B cell (primary cell): Measurements from ENCODE around the gene MUC13. TPM values are rescaled to one million over a fixed set of nuclear protein-coding genes. Genes with fewer than 3 reads are reported as not detected.

ENCODE experiments used
- ATAC-seq: fragments of 200-7000 bp; cut with Tn5 transposase; one replicate; pipeline ENCODE4 v1.10.0; 2021; ENCODE audit warnings: low read depth, mild to moderate bottlenecking, moderate number of reproducible peaks, moderate library complexity
- CTCF ChIA-PET: fragments of 350-600 bp; sonication (Branson Sonifier 250); formaldehyde crosslinking; loops from one replicate; lab custom pipeline; 2021; ENCODE audit warnings: antibody characterized with exemption, inconsistent platforms; lab: Charles Lee
- POLR2A ChIA-PET: fragments of 350-600 bp; sonication (Branson Sonifier 250); formaldehyde crosslinking; loops from one replicate; lab custom pipeline; 2021; ENCODE audit warnings: antibody characterized with exemption; lab: Charles Lee
- DNase-seq: peaks from one replicate; pipeline ENCODE4 v3.0.0; 2013
- H2AFZ ChIP-seq: 2 replicates; pipeline ENCODE4 v1.6.1; 2012; ENCODE audit warnings: mild to moderate bottlenecking, low read depth, low read length; ENCODE audit not compliant: insufficient read depth, poor library complexity, severe bottlenecking
- H3K27ac ChIP-seq, 2 donors: 1 replicate in 1 of 2; 2 replicates in 1 of 2; pipeline ENCODE4 v1.5.1; 2012 to 2013; ENCODE audit warnings: low read length in 2 of 2, mild to moderate bottlenecking in 2 of 2, moderate library complexity in 1 of 2
- H3K27me3 ChIP-seq, 4 experiments: fragments of 200-600 bp in 1 of 4; sonication (generic) in 1 of 4; replicated peaks in 1 of 4; 1 replicate in 2 of 4; 2 replicates in 2 of 4; pipeline versions ENCODE4 v1.6.1 to v1.7.0; 2013 to 2016; ENCODE audit warnings: low read length in 3 of 4, mild to moderate bottlenecking in 2 of 4, mixed read lengths in 1 of 4, moderate library complexity in 1 of 4; ENCODE audit not compliant: insufficient read depth in 4 of 4, control insufficient read depth in 3 of 4; ENCODE audit errors: control extremely low read depth in 1 of 4
- H3K36me3 ChIP-seq, 2 experiments: replicated peaks in 1 of 2; 1 replicate in 1 of 2; 2 replicates in 1 of 2; pipeline versions ENCODE4 v1.6.1 to v1.7.1; 2013; ENCODE audit warnings: low read length in 1 of 2; ENCODE audit not compliant: insufficient read depth in 2 of 2, control insufficient read depth in 1 of 2; ENCODE audit errors: control extremely low read depth in 1 of 2, extremely low read depth in 1 of 2
- H3K4me1 ChIP-seq, 2 donors: fragments of 200-600 bp in 1 of 2; sonication (generic) in 1 of 2; 1 replicate in 1 of 2; 2 replicates in 1 of 2; pipeline versions ENCODE4 v1.5.1 to v1.6.1; 2013 to 2017; ENCODE audit warnings: low read length in 2 of 2; ENCODE audit not compliant: control insufficient read depth in 2 of 2, insufficient read depth in 2 of 2
- H3K4me2 ChIP-seq: replicated peaks from 2 replicates; pipeline ENCODE3; 2012; ENCODE audit warnings: mild to moderate bottlenecking, low read depth, low read length; ENCODE audit not compliant: poor library complexity, severe bottlenecking
- H3K4me3 ChIP-seq, 5 experiments: fragments of 200-600 bp in 1 of 5; sonication (generic) in 1 of 5; 1 replicate in 3 of 5; 2 replicates in 2 of 5; pipeline versions ENCODE4 v1.5.1 to v1.7.0; 2011 to 2016; ENCODE audit warnings: low read length in 4 of 5, mild to moderate bottlenecking in 4 of 5, low read depth in 2 of 5, control low read depth in 1 of 5, moderate library complexity in 1 of 5; ENCODE audit not compliant: insufficient read depth in 1 of 5; ENCODE audit errors: control extremely low read depth in 1 of 5, extremely low read depth in 1 of 5
- H3K79me2 ChIP-seq: fragments of 200-600 bp; sonication (generic); one replicate; pipeline ENCODE4 v1.6.0; 2016; ENCODE audit warnings: low read length; ENCODE audit not compliant: control insufficient read depth, insufficient read depth
- H3K9ac ChIP-seq: fragments of 200-600 bp; sonication (generic); 2 replicates; pipeline ENCODE4 v1.6.1; 2017; ENCODE audit warnings: mild to moderate bottlenecking, low read length, moderate library complexity
- H3K9me3 ChIP-seq, 3 donors: one replicate each; pipeline versions ENCODE4 v1.6.1 to v1.7.1; 2013; ENCODE audit warnings: low read length in 2 of 3; ENCODE audit not compliant: control insufficient read depth in 2 of 3, insufficient read depth in 1 of 3; ENCODE audit errors: control extremely low read depth in 1 of 3
- H4K20me1 ChIP-seq: 2 replicates; pipeline ENCODE4 v1.6.0; 2012; ENCODE audit warnings: mild to moderate bottlenecking, low read length; ENCODE audit not compliant: insufficient read depth, control insufficient read depth, poor library complexity, severe bottlenecking
- H3K27ac Mint-ChIP-seq: one replicate; pipeline ENCODE4 v1.8.0; 2021; ENCODE audit warnings: mixed read lengths
- H3K27me3 Mint-ChIP-seq: one replicate; pipeline ENCODE4 v1.8.0; 2021; ENCODE audit warnings: mixed read lengths
- H3K4me1 Mint-ChIP-seq: one replicate; pipeline ENCODE4 v1.8.0; 2021; ENCODE audit warnings: mixed read lengths
- H3K4me3 Mint-ChIP-seq: one replicate; pipeline ENCODE4 v1.8.0; 2021; ENCODE audit warnings: mixed read lengths
- H3K9me3 Mint-ChIP-seq: one replicate; pipeline ENCODE4 v1.8.0; 2022; ENCODE audit warnings: mixed read lengths; ENCODE audit not compliant: insufficient read depth
- EZH2 ChIP-seq: IDR thresholded peaks from 2 replicates; pipeline ENCODE4 v1.6.1; 2012; ENCODE audit warnings: borderline replicate concordance, low read depth, mild to moderate bottlenecking, moderate library complexity, low read length; ENCODE audit not compliant: insufficient read depth, poor library complexity, severe bottlenecking
- WGBS: methylation state at CpG from one replicate; pipeline ENCODE4 v1.1.5; 2013; ENCODE audit warnings: missing lambda C conversion rate; ENCODE audit not compliant: insufficient coverage; 5-methylcytosine and 5-hydroxymethylcytosine counted together
- intact Hi-C: fragments of 100-400 bp; cut with micrococcal nuclease; formaldehyde crosslinking; loops from one replicate; pipeline ENCODE4 v1.10.0; 2022
- polyA plus RNA-seq: library from polyadenylated mRNA; depleted of rRNA; stranded (reverse); fragments of >200 nt; gene quantifications from 2 replicates; pipeline ENCODE4 v1.2.3, GENCODE V29; 2012
- total RNA-seq, 2 donors: library from RNA; stranded (reverse); fragments of 120-200 nt in 1 of 2; gene quantifications; 1 replicate in 1 of 2; 2 replicates in 1 of 2; pipeline versions ENCODE4 v1.2.3 to v1.2.4, GENCODE V29; 2013 to 2022
- TF ChIP-seq, protein P1 (sequence below): fragments of 200-600 bp; IDR thresholded peaks from one replicate; pipeline ENCODE4 v1.8.0; 2022; ENCODE audit warnings: antibody characterized with exemption, mild to moderate bottlenecking

MUC13 gene
- total and polyA plus RNA-seq, 2 donors (not counting 1 experiment from before 2014, with no cell fraction given) = not detected

DNA sequence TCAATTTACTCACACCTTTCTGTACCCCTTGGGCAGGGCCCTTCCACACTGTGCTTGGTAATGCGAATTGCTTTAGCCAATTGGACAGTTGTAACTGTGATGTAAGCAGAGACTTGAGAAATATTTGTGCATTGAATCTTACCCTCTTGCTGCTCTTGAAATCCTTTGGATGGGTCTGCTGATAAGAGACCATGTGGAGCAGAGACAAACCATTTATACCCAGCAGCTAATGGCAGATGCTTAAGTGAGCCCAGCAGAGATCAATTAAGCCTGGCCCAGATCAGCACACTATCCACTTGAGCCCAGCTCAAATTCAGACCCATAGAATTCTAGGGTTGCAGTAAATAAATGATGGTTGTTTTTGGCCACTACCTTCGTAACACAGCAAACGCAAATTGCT, 19.3 kb downstream of the MUC13 start:
- peaks cover 0 to 9% (median 1%) of the 10 kb centered on the region in 4 experiments for H3K27me3 ChIP-seq
- H3K9ac ChIP-seq = no peak overlapping the region
- no peaks in the 10 kb centered on the region for H3K36me3 ChIP-seq
- no peaks in the 10 kb centered on the region for H3K4me1 ChIP-seq
- H3K27me3 Mint-ChIP-seq = peaks cover 28% of the 10 kb centered on the region
- no peak overlapping the region for H3K27ac Mint-ChIP-seq
- no peak overlapping the region for H3K4me2 ChIP-seq
- no peak for DNase-seq
- H3K79me2 ChIP-seq = no peaks in the 10 kb centered on the region
- intact Hi-C loops = no loop called here
- no peak overlapping the region for H2AFZ ChIP-seq
- ChIA-PET POLR2A (no interaction called here), CTCF (no interaction called here)
- no peak for ATAC-seq
- no peaks in the 10 kb centered on the region for H3K4me1 Mint-ChIP-seq
- H3K9me3 ChIP-seq = no peaks in the 10 kb centered on the region
- no peak overlapping the region for H3K27ac ChIP-seq
- no CpG with 5 or more reads among the region's 3 CpGs for WGBS
- no peak overlapping the region for H3K4me3 ChIP-seq
- TF ChIP-seq, protein P1, sequence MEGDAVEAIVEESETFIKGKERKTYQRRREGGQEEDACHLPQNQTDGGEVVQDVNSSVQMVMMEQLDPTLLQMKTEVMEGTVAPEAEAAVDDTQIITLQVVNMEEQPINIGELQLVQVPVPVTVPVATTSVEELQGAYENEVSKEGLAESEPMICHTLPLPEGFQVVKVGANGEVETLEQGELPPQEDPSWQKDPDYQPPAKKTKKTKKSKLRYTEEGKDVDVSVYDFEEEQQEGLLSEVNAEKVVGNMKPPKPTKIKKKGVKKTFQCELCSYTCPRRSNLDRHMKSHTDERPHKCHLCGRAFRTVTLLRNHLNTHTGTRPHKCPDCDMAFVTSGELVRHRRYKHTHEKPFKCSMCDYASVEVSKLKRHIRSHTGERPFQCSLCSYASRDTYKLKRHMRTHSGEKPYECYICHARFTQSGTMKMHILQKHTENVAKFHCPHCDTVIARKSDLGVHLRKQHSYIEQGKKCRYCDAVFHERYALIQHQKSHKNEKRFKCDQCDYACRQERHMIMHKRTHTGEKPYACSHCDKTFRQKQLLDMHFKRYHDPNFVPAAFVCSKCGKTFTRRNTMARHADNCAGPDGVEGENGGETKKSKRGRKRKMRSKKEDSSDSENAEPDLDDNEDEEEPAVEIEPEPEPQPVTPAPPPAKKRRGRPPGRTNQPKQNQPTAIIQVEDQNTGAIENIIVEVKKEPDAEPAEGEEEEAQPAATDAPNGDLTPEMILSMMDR = no peak
- TF ChIP-seq EZH2 = no peak
- no peaks in the 10 kb centered on the region for H3K9me3 Mint-ChIP-seq
- no peak overlapping the region for H3K4me3 Mint-ChIP-seq
- no peaks in the 10 kb centered on the region for H4K20me1 ChIP-seq

DNA sequence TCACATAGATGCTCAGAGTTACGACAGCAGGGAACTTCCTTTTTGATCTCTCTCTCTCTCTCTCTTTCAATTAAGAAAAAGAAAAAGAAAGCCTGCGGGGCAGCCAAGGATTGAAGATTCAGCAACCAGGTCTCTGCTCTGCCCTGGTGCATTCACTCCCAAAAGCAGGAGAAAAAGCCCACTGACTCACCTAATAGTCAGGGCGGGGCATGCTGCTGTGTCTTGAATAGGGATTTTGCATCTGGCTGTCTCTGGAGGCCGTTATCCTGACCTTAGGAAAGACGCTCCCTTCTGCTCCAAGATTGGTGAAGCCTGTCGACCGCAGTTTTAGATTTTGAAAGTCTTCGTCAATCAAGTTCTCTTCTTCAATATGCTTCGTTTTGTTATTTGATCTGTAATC, 26.6 kb downstream of the MUC13 start:
- Histone ChIP-seq H3K4me3 (no peak overlapping the region), H3K36me3 (no peaks in the 10 kb centered on the region), H4K20me1 (no peaks in the 10 kb centered on the region), H3K9ac (no peak overlapping the region), H3K9me3 (no peaks in the 10 kb centered on the region), H3K79me2 (no peaks in the 10 kb centered on the region), H3K27me3 (peaks cover 0 to 9% (median 3%) of the 10 kb centered on the region in 4 experiments), H2AFZ (no peak overlapping the region), H3K27ac (no peak overlapping the region), H3K4me1 (no peaks in the 10 kb centered on the region), H3K4me2 (no peak overlapping the region)
- WGBS = 93% methylated on average over 5 of the region's 9 CpGs
- no peaks in the 10 kb centered on the region for H3K4me1 Mint-ChIP-seq
- intact Hi-C loops = no loop called here
- H3K27me3 Mint-ChIP-seq = peaks cover 22% of the 10 kb centered on the region
- H3K9me3 Mint-ChIP-seq = peaks cover 3% of the 10 kb centered on the region
- POLR2A ChIA-PET = no interaction called here
- CTCF ChIA-PET = no interaction called here
- H3K27ac Mint-ChIP-seq = no peak overlapping the region
- ATAC-seq = no peak
- no peak overlapping the region for H3K4me3 Mint-ChIP-seq
- TF ChIP-seq, protein P1 = no peak
- TF ChIP-seq EZH2 = no peak
- no peak for DNase-seq
